Cardiac muscle cell (in vitro differentiated cells and primary cell): ENCODE results near the gene HSPBP1. TPM values are rescaled to one million over a fixed set of nuclear protein-coding genes. Genes with fewer than 3 reads are reported as not detected.
"Not testable (repeated sequence)": the region's sequence is repeated elsewhere in the genome, so short reads cannot be mapped to it uniquely, and the experiment has no call there.

Experiments
- DNase-seq, 2 donors: peaks; one replicate each; pipeline versions ENCODE4 v3.0.0 to v3.0.0-alpha.2; 2010 to 2017; ENCODE audit warnings: low read depth in 1 of 2, low spot score in 1 of 2
- H3K27ac ChIP-seq: fragments of 200-600 bp; sonication (generic); 2 replicates; pipeline ENCODE4 v1.5.1; 2016
- H3K27me3 ChIP-seq: fragments of 200-600 bp; sonication (generic); 2 replicates; pipeline ENCODE4 v1.6.0; 2016; ENCODE audit warnings: control low read depth
- H3K36me3 ChIP-seq: fragments of 200-600 bp; sonication (generic); 2 replicates; pipeline ENCODE4 v1.5.1; 2016; ENCODE audit warnings: control low read depth
- H3K4me1 ChIP-seq: fragments of 200-600 bp; sonication (generic); 2 replicates; pipeline ENCODE4 v1.8.1; 2017; ENCODE audit warnings: low read depth, mild to moderate bottlenecking, mixed run types
- H3K4me3 ChIP-seq: fragments of 200-600 bp; sonication (generic); 2 replicates; pipeline ENCODE4 v1.5.1; 2016; ENCODE audit warnings: mild to moderate bottlenecking
- H3K9me3 ChIP-seq: fragments of 200-600 bp; sonication (generic); 2 replicates; pipeline ENCODE4 v1.5.1; 2017; ENCODE audit warnings: low read depth, mild to moderate bottlenecking, control low read depth
- CTCF ChIP-seq: IDR thresholded peaks from 2 replicates; pipeline ENCODE4 v1.5.1; 2012; ENCODE audit warnings: low read depth, mild to moderate bottlenecking, low read length
- polyA plus RNA-seq: library from polyadenylated mRNA; unstranded; fragments of >200 nt; fragmentation: Nextera tagmentation; extraction: Ambion mirVana; gene quantifications from 2 replicates; pipeline ENCODE4 v1.2.1, GENCODE V29; 2016
- total RNA-seq: library from RNA; depleted of rRNA; stranded (reverse); fragments of >200 nt; gene quantifications from 2 replicates; pipeline ENCODE4 v1.2.3, GENCODE V29; 2016

Gene HSPBP1
- total and polyA plus RNA-seq, 2 experiments from 2014 or later = 47.2 to 123 TPM

- Histone ChIP-seq H3K9me3 (no peaks in the 10 kb centered on the region), H3K27ac (peak overlapping the region; percentile 89), H3K27me3 (no peaks in the 10 kb centered on the region), H3K36me3 (peaks cover 6% of the 10 kb centered on the region), H3K4me3 (no peak overlapping the region), H3K4me1 (peaks cover 10% of the 10 kb centered on the region)
- no peak for DNase-seq
- no peak for TF ChIP-seq CTCF
These were observed 53.6 kb downstream of the HSPBP1 start for GRCh38 chr19:55226273-55226672.

DNA sequence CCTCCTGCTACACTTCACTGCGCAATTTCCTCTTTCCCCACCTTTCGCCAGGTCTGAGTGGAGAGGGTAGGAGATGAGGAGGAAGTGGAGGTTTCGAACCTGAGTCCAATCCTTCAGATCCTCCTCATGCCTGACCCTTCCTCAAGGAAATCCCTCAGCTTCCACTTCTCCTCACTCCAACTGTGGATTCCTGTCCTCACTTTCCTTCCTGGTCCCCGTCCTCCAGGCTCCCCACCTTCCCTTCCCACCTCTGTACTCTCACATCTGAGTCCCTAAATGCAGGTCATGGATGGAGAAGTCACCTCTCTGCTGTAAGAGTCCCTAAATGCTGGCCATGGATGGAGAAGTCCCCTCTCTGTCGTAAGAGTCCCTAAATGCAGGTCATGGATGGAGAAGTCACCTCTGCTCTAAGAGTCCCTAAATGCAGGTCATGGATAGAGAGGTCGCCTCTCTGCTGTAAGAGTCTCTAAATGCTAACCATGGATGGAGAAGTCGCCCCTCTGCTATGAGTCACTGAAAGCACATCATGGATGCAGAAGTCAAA lies 54.4 kb downstream of the HSPBP1 start:
- Histone ChIP-seq H3K9me3 (no peaks in the 10 kb centered on the region), H3K4me3 (no peak overlapping the region), H3K36me3 (peaks cover 3% of the 10 kb centered on the region), H3K27ac (no peak overlapping the region), H3K27me3 (no peaks in the 10 kb centered on the region), H3K4me1 (peaks cover 10% of the 10 kb centered on the region)
- no peak for TF ChIP-seq CTCF
- DNase-seq = no peak

DNA sequence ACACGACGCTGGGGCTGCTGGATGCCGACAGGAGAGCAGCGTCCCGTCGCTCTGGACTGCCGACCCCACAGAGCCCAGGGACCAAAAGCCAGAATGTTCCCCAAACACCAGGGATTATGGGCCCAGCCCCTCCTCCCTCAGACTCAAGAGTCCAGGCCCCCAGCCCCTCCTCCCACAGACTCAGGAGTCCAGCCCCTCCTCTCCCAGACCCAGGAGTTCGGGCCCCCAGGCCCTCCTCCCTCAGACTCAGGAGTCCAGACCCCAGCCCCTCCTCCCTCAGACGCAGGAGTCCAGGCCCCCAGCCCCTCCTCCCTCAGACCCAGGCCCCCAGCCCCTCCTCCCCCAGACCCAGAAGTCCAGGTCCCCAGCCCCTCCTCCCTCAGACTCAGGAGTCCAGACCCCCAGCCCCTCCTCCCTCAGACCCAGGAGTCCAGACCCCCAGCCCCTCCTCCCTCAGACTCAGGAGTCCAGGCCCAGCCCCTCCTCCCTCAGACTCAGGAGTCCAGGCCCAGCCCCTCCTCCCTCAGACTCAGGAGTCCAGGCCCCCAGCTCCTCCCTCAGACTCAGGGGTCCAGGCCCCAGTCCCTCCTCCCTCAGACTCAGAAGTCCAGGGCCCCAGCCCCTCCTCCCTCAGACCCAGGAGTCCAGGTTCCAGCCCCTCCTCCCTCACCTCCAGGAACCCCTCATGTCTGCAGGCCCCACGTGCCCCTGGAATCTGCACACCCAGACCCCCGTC lies 55.1 kb downstream of the HSPBP1 start:
- not testable (repeated sequence) for H3K4me1 ChIP-seq, DNase-seq

GRCh38 chr19:55224038-55224665 lies 55.8 kb downstream of the HSPBP1 start:
- no peak overlapping the region for H3K27ac ChIP-seq
- TF ChIP-seq CTCF = no peak
- no peaks in the 10 kb centered on the region for H3K27me3 ChIP-seq
- H3K9me3 ChIP-seq = no peaks in the 10 kb centered on the region
- no peak for DNase-seq
- peaks cover 10% of the 10 kb centered on the region for H3K4me1 ChIP-seq
- H3K36me3 ChIP-seq = no peaks in the 10 kb centered on the region
- H3K4me3 ChIP-seq = no peak overlapping the region

More for the DNA sequence above, 55.1 kb downstream of the HSPBP1 start:
- H3K9me3 ChIP-seq, H3K27ac ChIP-seq, H3K36me3 ChIP-seq, H3K27me3 ChIP-seq, H3K4me3 ChIP-seq: not testable (repeated sequence)

DNA sequence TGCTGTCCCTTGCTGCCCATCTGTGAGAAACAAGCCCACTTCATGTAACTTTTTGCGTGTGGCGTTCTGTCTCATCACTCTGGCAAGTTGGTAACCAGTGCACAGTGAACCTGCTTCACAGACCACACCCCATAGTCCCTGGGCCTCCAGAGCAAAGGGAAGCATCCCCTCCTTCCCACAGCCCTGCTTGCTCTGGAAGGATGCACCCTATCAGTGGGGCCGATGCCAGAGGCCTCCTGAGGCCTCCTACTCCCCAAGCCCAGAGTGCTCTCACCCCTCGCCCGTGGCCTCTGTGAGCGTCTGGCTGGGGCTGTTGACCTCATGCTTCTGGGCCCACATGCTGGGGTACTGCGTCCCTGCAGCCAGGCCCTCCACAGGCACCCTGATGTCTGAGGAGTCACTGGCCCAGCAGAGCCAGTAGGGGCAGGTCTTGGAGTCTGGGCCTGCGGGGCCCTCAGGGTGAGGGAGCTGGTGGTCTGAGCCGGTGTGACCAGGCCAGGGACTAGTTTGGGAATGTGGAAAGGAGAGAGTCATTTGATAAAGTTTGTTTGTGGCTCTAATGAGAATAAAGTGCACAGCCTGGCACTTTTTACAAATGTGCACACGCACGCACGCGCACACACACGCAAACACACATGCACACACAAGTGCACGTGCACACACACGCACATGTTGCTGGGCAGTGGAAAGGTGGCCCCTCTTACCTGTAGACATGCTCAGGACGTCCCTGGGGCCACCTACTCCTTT lies 56.4 kb downstream of the HSPBP1 start:
- H3K27me3 ChIP-seq = no peaks in the 10 kb centered on the region
- no peak for DNase-seq
- H3K4me1 ChIP-seq = peaks cover 8% of the 10 kb centered on the region
- H3K4me3 ChIP-seq = no peak overlapping the region
- H3K9me3 ChIP-seq = no peaks in the 10 kb centered on the region
- TF ChIP-seq CTCF = no peak
- no peaks in the 10 kb centered on the region for H3K36me3 ChIP-seq
- no peak overlapping the region for H3K27ac ChIP-seq

DNA sequence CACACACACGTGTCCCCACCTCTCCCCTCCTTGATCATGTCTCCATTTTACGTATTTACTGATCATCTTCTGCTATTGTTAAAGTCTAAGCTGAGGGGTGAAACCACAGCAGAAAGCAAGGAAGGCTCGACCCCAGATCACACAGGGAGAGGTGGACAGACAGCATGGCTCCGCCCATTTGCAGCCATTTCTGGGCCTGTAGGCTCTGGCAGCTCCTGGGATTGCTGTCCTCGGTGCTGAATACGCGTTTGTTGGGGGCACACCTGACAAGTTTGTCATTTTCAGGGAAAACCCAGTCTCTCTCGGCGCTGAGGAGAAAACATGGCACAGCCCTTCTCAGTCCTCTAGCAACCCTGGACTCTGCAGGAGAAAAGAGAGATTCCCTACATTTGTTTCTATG lies 59.4 kb downstream of the HSPBP1 start:
- no peak for TF ChIP-seq CTCF
- peak in 1 of 2 donors; percentile 44 for DNase-seq
- H3K27ac ChIP-seq = no peak overlapping the region
- no peaks in the 10 kb centered on the region for H3K36me3 ChIP-seq
- H3K4me3 ChIP-seq = no peak overlapping the region
- no peaks in the 10 kb centered on the region for H3K9me3 ChIP-seq
- H3K4me1 ChIP-seq = no peaks in the 10 kb centered on the region
- no peaks in the 10 kb centered on the region for H3K27me3 ChIP-seq
